NCI-H2171 treated with DMSO at 0.1 percent for 48 hours (cell line): ENCODE measurements around the gene BICC1.

Source experiments
- DNase-seq: peaks from one replicate; lab custom pipeline; 2025; lab: John Stamatoyannopoulos, UW

BICC1 gene

GRCh38 chr10:58782876-58783851 is 270.5 kb downstream of the BICC1 start:
- DNase-seq: no peak

GRCh38 chr10:58784361-58784760 is 271.7 kb downstream of the BICC1 start:
- no peak for DNase-seq

- DNase-seq: no peak
Measured at GRCh38 chr10:58785354-58785753, 272.7 kb downstream of the BICC1 start.

- no peak for DNase-seq
Measured at GRCh38 chr10:58791137-58791536, 278.5 kb downstream of the BICC1 start.

GRCh38 chr10:58795560-58795959 is 282.9 kb downstream of the BICC1 start:
- no peak for DNase-seq

GRCh38 chr10:58796242-58796641 is 283.6 kb downstream of the BICC1 start:
- no peak for DNase-seq

GRCh38 chr10:58796824-58797223 is 284.2 kb downstream of the BICC1 start:
- no peak for DNase-seq

GRCh38 chr10:58797356-58797755 is 284.7 kb downstream of the BICC1 start:
- no peak for DNase-seq

- no peak for DNase-seq
Measured at GRCh38 chr10:58802047-58802446, 289.4 kb downstream of the BICC1 start.

- DNase-seq: no peak
Measured at GRCh38 chr10:58806323-58806722, 293.7 kb downstream of the BICC1 start.

- DNase-seq: no peak
Measured at GRCh38 chr10:58806970-58807628, 294.4 kb downstream of the BICC1 start.

GRCh38 chr10:58807629-58808022 is 295.0 kb downstream of the BICC1 start:
- DNase-seq: no peak

GRCh38 chr10:58810751-58811150 is 298.1 kb downstream of the BICC1 start:
- no peak for DNase-seq

GRCh38 chr10:58813573-58813972 is 300.9 kb downstream of the BICC1 start:
- no peak for DNase-seq

GRCh38 chr10:58817201-58817846 is 304.7 kb downstream of the BICC1 start:
- DNase-seq: no peak

- DNase-seq: no peak
Measured at GRCh38 chr10:58818900-58819299, 306.2 kb downstream of the BICC1 start.

GRCh38 chr10:58820386-58820785 is 307.7 kb downstream of the BICC1 start:
- no peak for DNase-seq

GRCh38 chr10:58820861-58821751 is 308.4 kb downstream of the BICC1 start:
- no peak for DNase-seq

GRCh38 chr10:58821752-58822056 is 309.0 kb downstream of the BICC1 start:
- DNase-seq: no peak

- DNase-seq: no peak
Measured at GRCh38 chr10:58823983-58824382, 311.3 kb downstream of the BICC1 start.

- DNase-seq: no peak
Measured at GRCh38 chr10:58824396-58824795, 311.7 kb downstream of the BICC1 start.

GRCh38 chr10:58826694-58827093 is 314.0 kb downstream of the BICC1 start:
- no peak for DNase-seq
